ENCODE results near the gene ENPP1.

Gene ENPP1

GRCh38 chr6:131807644-131808459, at the start of gene ENPP1:
Gene ENPP1, plus strand, starts transcription at chr6:131808020. Its CDS starts 16 bp downstream, at chr6:131808036.
- FAIRE-seq: no peak

- no peak for FAIRE-seq
Measured at GRCh38 chr6:131758920-131759319, 48.9 kb upstream of the ENPP1 start.

- FAIRE-seq: no peak
Measured at GRCh38 chr6:131761060-131761761, 46.6 kb upstream of the ENPP1 start.

GRCh38 chr6:131761762-131762067, 46.1 kb upstream of the ENPP1 start:
- FAIRE-seq: no peak

DNA sequence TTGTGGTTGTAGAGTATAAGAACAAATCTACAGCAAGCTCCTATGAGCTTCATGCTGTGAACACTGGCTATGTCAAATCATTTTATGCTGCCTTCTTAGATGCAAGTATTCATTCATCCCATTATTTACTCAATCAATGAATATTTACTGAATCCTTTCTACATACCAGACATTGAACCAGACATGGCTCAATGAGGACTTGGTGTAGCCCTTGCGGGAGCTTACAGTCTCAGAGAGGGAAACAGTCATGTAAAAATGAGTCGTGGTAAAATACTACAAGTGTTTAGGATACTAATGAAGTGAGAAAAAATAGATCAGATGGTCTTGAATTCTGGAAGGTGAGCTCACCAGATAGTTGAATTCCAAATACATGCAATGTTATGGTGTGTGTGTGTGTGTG, 44.8 kb upstream of the ENPP1 start:
- FAIRE-seq: no peak

DNA sequence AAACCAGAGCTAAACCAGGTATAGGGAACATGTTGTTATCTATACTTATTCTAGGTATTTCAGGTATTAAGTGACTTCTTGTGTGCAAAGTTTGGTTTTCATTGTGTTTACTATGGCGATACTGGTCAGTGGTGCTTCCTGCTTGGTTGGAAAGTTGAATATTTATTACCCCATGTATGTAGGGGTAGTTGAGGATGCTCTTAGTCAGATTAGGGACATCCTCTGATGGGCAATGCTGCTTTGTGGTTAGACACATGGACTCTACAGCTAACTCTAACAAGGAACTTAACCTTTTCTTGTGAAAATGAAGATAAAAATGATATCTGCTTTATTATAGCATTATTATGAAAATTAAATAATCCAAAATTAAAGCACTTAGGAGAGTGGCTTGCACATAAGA, 44.1 kb upstream of the ENPP1 start:
- FAIRE-seq: no peak

GRCh38 chr6:131764350-131764749, 43.5 kb upstream of the ENPP1 start:
- no peak for FAIRE-seq

DNA sequence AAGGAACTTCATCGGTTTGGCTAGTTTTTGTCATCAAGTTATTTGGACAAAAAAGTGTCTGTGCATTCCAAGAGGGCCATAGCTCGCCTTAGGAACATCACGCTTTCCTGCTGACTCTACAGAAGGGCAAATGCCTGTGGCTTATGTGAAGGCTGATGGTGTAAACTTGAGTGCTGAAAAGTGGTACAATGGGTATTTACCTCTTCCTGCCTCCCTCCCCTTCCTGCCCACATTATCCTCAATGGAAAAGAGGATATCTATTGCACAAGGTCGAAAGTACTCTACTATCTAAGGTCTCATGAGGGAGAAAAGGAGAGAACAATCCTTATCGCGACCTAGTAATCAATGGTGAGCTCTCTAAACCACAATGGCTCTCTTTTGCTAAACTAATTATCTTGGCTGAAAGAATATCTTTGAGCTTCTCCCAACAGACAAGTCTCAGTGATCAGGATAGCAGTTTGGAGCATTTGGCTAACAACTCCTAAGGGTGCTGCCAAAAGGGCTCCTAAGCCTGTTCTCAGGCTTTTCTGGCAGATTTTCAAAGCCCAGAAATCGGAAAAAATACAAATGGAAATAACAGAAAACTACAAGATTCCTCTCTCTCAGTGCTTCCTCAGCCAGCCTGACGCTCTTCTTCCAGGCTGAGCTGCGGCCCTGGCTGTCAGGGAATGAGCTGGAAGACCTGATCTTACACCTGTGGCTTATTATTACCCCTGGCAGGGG, 42.6 kb upstream of the ENPP1 start:
- no peak for FAIRE-seq

DNA sequence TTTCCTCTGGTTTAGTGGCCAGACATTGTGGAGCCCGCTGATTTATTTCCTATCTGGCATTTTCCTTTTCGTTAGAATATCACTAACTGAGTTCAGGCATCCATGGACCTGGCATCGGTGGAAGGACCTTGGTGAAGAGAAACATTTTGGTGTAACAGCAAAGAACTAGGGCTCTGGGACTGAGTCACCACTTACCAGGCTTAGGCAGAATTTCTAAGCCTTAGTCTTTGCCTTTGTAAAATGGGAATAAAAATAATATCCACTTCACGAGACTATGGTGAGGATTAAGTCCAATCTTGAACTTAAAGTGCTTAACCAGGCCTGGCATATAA, 42.0 kb upstream of the ENPP1 start:
- no peak for FAIRE-seq

GRCh38 chr6:131766631-131767030, 41.2 kb upstream of the ENPP1 start:
- FAIRE-seq: no peak

DNA sequence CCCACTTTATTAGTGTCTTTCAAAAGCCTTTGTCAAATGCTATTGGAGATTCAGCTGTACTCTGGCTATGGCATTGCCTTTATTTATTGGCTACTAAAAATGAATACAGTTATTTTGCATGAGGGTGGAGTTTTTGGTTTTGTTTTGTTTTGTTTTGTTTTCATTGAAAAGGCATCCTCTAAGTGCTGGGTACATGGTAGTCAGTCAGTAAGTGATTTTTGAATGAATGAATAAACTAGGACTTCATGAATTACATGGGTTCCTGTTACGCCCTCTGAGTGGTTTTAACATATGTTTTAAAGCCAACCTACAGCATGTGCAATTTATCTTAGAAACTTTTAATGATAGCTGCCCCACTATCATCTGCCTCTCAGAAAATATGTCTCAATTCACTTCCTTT, 38.9 kb upstream of the ENPP1 start:
- no peak for FAIRE-seq

DNA sequence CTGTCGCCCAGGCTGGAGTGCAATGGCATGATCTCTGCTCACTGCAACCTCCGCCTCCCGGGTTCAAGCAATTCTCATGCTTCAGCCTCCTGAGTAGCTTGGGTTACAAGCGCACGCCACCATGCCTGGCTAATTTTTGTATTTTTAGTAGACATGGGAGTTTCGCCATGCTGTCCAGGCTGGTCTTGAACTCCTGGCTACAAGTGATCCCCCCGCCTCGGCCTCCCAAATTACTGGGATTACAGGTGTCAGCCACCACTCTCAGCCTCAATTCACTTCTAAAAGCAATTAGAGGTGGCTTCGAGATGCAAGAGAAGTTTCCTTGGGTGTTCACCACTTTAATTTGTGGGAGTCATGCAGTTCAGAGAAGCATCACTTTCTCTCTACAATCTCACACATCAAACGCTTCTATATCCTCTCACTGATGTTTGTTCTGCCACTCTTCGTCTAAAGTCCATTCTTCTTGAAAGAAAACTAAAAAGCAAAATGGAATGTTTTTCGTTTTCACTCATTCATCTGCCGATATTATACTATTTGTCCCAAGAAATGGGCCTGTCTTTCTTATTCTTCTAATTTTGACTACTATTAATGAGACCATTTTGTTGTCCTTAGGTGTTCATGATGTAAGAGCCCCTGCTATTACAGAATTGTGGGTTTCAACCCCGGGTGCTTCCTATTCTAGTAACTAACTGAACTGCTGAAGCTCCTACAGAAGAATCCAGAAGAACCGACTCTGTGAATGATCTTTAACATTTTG, 38.3 kb upstream of the ENPP1 start:
- no peak for FAIRE-seq

DNA sequence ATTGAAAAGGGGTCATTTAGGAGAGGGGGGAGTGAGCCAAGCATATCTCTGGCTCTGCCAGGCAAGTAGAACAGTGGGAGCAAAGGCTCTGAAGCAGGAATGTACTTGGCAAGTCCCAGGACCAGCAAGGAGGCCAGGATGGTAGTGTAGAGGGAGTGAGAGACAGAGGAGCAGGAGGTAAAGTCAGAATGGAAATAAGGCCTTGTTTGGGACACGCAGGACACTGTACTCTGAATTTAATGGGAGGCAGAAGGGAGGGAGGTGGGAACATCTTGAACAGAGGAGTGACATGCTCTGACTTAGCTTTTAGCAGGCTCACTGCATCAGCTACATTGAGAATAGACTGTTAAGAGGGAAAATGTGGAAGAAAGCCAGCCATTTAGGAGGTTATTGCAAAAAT, 37.0 kb upstream of the ENPP1 start:
- no peak for FAIRE-seq

- FAIRE-seq: no peak
Measured at GRCh38 chr6:131773284-131773950, 34.4 kb upstream of the ENPP1 start.

GRCh38 chr6:131775886-131776285, 31.9 kb upstream of the ENPP1 start:
- FAIRE-seq: no peak

- FAIRE-seq: no peak
Measured at GRCh38 chr6:131776985-131777384, 30.8 kb upstream of the ENPP1 start.

- FAIRE-seq: no peak
Measured at GRCh38 chr6:131778169-131778568, 29.7 kb upstream of the ENPP1 start.

GRCh38 chr6:131779304-131779703, 28.5 kb upstream of the ENPP1 start:
- FAIRE-seq: no peak

- FAIRE-seq: no peak
Measured at GRCh38 chr6:131780600-131780999, 27.2 kb upstream of the ENPP1 start.

- no peak for FAIRE-seq
Measured at GRCh38 chr6:131781687-131782086, 26.1 kb upstream of the ENPP1 start.

DNA sequence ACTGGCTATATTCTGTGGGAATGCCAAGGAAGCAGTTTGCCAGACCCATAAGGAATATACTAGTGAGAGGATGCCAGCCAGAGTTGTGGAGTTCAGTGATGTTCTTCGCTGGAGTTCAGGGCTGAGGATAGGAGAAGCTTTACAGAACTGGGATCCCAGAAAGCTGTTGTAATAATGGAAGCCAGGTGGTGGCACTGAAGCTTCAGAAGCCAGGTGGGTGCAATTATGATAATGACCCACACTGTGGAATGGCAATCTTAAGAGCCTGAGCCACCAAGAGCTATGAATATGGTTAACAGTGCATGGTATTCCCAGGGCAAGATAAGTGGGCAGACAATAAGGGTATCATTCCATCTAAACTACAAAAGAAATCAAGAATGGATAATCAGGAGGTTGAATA, 25.1 kb upstream of the ENPP1 start:
- FAIRE-seq: no peak

DNA sequence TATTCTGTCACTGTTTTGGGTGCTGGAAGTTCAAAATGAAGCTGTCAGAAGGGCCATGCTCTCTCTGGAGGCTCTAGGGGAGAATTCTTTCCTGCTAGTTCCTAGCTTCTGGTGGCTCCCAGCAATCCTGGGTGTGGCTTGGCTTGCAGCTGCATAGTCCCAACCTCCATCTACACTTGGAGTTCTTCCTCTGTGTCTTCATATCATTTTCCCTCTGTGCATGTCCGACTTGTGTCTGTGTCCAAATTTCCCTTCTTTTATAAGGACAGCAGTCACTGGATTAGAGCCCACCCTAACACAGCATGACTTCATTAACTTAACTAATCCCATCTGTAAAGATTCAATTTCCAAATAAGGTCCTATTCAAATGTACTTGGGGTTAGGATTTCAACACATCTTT, 23.3 kb upstream of the ENPP1 start:
- no peak for FAIRE-seq

GRCh38 chr6:131787079-131787478, 20.7 kb upstream of the ENPP1 start:
- FAIRE-seq: no peak

Data from endometrium (tissue), 2 donors.